ENCODE measurements around the gene PARD3B.

- TF ChIP-seq, protein P1, sequence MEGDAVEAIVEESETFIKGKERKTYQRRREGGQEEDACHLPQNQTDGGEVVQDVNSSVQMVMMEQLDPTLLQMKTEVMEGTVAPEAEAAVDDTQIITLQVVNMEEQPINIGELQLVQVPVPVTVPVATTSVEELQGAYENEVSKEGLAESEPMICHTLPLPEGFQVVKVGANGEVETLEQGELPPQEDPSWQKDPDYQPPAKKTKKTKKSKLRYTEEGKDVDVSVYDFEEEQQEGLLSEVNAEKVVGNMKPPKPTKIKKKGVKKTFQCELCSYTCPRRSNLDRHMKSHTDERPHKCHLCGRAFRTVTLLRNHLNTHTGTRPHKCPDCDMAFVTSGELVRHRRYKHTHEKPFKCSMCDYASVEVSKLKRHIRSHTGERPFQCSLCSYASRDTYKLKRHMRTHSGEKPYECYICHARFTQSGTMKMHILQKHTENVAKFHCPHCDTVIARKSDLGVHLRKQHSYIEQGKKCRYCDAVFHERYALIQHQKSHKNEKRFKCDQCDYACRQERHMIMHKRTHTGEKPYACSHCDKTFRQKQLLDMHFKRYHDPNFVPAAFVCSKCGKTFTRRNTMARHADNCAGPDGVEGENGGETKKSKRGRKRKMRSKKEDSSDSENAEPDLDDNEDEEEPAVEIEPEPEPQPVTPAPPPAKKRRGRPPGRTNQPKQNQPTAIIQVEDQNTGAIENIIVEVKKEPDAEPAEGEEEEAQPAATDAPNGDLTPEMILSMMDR (IDR thresholded peaks at IDR 0.05; ENCODE audit: borderline replicate concordance, extremely low read depth, low read length, poor library complexity, severe bottlenecking) = no peak
- TF ChIP-seq EZH2 (IDR thresholded peaks at IDR 0.05; ENCODE audit: borderline replicate concordance, low read depth, low read length, severe bottlenecking) = no peak
Observed at GRCh38 chr2:205531489-205532148, 986.3 kb downstream of the PARD3B start.

Measured in DND-41 (cell line).